ENCODE measurements around the gene ANKRD13D. TPM values are rescaled to one million over a fixed set of nuclear protein-coding genes. Genes with fewer than 3 reads are reported as not detected.

ANKRD13D gene
- total RNA-seq, 1 donor = 34.4 TPM

DNA sequence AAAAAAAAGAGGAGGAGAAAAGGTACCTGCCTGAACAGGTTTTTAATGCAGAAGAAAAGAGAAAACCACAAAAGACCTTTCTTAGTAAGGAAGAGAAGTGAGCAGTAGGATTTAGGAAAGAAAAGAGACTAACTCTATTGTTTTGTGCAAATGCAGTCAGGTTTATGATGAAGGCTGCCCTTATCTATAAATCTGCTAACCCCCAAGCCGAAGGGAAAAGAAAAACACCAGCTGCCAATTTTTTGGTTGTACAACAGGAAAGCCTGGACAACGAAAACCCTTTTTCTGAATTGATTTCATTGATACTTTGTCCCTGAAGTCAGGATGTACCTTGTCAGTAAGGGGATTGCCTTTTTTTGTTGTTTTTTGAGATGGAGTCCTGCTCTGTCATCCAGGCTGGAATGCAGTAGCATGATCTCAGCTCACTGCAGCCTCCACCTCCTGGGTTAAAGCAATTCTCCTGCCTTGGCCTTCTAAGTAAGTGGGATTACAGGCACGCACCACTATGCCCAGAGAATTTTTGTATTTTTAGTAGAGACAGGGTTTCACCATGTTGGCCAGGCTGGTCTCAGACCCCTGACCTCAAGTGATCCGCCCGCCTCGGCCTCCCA, 43.1 kb downstream of the ANKRD13D start:
- Histone ChIP-seq H3K4me2 (ENCODE audit: insufficient read depth, low read length) (no peak overlapping the region), H3K9me3 (ENCODE audit: low read depth, low read length) (no peaks in the 10 kb centered on the region), H2AFZ (ENCODE audit: low read length) (no peak overlapping the region), H3K36me3 (ENCODE audit: insufficient read depth, low read length) (peaks cover under 1% of the 10 kb centered on the region), H4K20me1 (ENCODE audit: insufficient read depth, low read length) (no peaks in the 10 kb centered on the region), H3K4me3 (ENCODE audit: insufficient read depth, low read length) (no peak overlapping the region), H3K27ac (ENCODE audit: low read depth, low read length) (no peak overlapping the region), H3K79me2 (ENCODE audit: insufficient read depth, low read length) (no peaks in the 10 kb centered on the region), H3K27me3 (ENCODE audit: insufficient read depth, low read length) (no peaks in the 10 kb centered on the region), H3K4me1 (ENCODE audit: insufficient read depth, low read length) (no peaks in the 10 kb centered on the region)
- DNase-seq (ENCODE audit: insufficient read length, low spot score, missing footprints) = no peak
- TF ChIP-seq, protein P1, sequence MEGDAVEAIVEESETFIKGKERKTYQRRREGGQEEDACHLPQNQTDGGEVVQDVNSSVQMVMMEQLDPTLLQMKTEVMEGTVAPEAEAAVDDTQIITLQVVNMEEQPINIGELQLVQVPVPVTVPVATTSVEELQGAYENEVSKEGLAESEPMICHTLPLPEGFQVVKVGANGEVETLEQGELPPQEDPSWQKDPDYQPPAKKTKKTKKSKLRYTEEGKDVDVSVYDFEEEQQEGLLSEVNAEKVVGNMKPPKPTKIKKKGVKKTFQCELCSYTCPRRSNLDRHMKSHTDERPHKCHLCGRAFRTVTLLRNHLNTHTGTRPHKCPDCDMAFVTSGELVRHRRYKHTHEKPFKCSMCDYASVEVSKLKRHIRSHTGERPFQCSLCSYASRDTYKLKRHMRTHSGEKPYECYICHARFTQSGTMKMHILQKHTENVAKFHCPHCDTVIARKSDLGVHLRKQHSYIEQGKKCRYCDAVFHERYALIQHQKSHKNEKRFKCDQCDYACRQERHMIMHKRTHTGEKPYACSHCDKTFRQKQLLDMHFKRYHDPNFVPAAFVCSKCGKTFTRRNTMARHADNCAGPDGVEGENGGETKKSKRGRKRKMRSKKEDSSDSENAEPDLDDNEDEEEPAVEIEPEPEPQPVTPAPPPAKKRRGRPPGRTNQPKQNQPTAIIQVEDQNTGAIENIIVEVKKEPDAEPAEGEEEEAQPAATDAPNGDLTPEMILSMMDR (IDR thresholded peaks at IDR 0.05; ENCODE audit: extremely low read depth, low read depth, low read length) = no peak

GRCh38 chr11:67337257-67337656, 48.2 kb downstream of the ANKRD13D start:
- H3K27me3 ChIP-seq (ENCODE audit: insufficient read depth, low read length) = no peaks in the 10 kb centered on the region
- H2AFZ ChIP-seq (ENCODE audit: low read length) = no peak overlapping the region
- no peak for DNase-seq (ENCODE audit: insufficient read length, low spot score, missing footprints)
- peaks cover 3% of the 10 kb centered on the region for H3K36me3 ChIP-seq (ENCODE audit: insufficient read depth, low read length)
- no peaks in the 10 kb centered on the region for H3K79me2 ChIP-seq (ENCODE audit: insufficient read depth, low read length)
- H4K20me1 ChIP-seq (ENCODE audit: insufficient read depth, low read length) = no peaks in the 10 kb centered on the region
- TF ChIP-seq, protein P1 (IDR thresholded peaks at IDR 0.05; ENCODE audit: extremely low read depth, low read depth, low read length) = no peak
- H3K4me2 ChIP-seq (ENCODE audit: insufficient read depth, low read length) = no peak overlapping the region
- H3K27ac ChIP-seq (ENCODE audit: low read depth, low read length) = no peak overlapping the region
- no peak overlapping the region for H3K4me3 ChIP-seq (ENCODE audit: insufficient read depth, low read length)
- no peaks in the 10 kb centered on the region for H3K9me3 ChIP-seq (ENCODE audit: low read depth, low read length)
- H3K4me1 ChIP-seq (ENCODE audit: insufficient read depth, low read length) = no peaks in the 10 kb centered on the region

DNA sequence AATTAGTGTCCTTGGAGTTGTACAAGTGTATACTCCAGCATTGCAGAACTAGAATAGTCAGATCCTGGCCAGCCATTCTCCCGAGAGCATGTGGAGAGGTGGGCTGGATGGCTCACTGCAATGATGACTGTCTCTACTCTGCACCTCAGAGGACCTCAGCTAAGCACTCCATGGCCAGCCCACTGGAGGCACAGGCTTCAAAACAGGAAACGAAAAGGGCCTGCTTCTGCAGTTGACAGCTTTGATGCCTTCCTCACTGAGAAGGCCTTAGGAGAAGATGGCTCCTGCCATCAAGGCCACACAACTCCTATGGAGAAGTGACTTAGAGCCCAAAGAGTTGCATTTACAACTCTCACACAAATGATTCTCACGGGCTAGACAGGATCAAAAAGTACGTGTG, 55.2 kb downstream of the ANKRD13D start:
- TF ChIP-seq, protein P1 (IDR thresholded peaks at IDR 0.05; ENCODE audit: extremely low read depth, low read depth, low read length) = no peak
- no peaks in the 10 kb centered on the region for H3K79me2 ChIP-seq (ENCODE audit: insufficient read depth, low read length)

GRCh38 chr11:67345247-67345919, 56.3 kb downstream of the ANKRD13D start:
- H3K79me2 ChIP-seq (ENCODE audit: insufficient read depth, low read length) = no peaks in the 10 kb centered on the region
- H3K36me3 ChIP-seq (ENCODE audit: insufficient read depth, low read length) = no peaks in the 10 kb centered on the region

More for the DNA sequence above, 55.2 kb downstream of the ANKRD13D start:
- no peaks in the 10 kb centered on the region for H3K9me3 ChIP-seq (ENCODE audit: low read depth, low read length)
- no peaks in the 10 kb centered on the region for H3K36me3 ChIP-seq (ENCODE audit: insufficient read depth, low read length)
- H2AFZ ChIP-seq (ENCODE audit: low read length) = no peak overlapping the region
- H3K4me1 ChIP-seq (ENCODE audit: insufficient read depth, low read length) = peaks cover 23% of the 10 kb centered on the region
- DNase-seq (ENCODE audit: insufficient read length, low spot score, missing footprints) = no peak
- peaks cover 3% of the 10 kb centered on the region for H4K20me1 ChIP-seq (ENCODE audit: insufficient read depth, low read length)
- H3K27me3 ChIP-seq (ENCODE audit: insufficient read depth, low read length) = no peaks in the 10 kb centered on the region
- H3K4me2 ChIP-seq (ENCODE audit: insufficient read depth, low read length) = no peak overlapping the region
- H3K27ac ChIP-seq (ENCODE audit: low read depth, low read length) = no peak overlapping the region
- H3K4me3 ChIP-seq (ENCODE audit: insufficient read depth, low read length) = no peak overlapping the region

More at GRCh38 chr11:67345247-67345919, 56.3 kb downstream of the ANKRD13D start:
- Histone ChIP-seq H3K27ac (ENCODE audit: low read depth, low read length) (no peak overlapping the region), H3K4me1 (ENCODE audit: insufficient read depth, low read length) (peaks cover 28% of the 10 kb centered on the region), H3K9me3 (ENCODE audit: low read depth, low read length) (no peaks in the 10 kb centered on the region), H3K4me2 (ENCODE audit: insufficient read depth, low read length) (no peak overlapping the region), H4K20me1 (ENCODE audit: insufficient read depth, low read length) (peaks cover 3% of the 10 kb centered on the region), H3K4me3 (ENCODE audit: insufficient read depth, low read length) (no peak overlapping the region), H3K27me3 (ENCODE audit: insufficient read depth, low read length) (no peaks in the 10 kb centered on the region), H2AFZ (ENCODE audit: low read length) (no peak overlapping the region)
- DNase-seq (ENCODE audit: insufficient read length, low spot score, missing footprints) = no peak
- TF ChIP-seq, protein P1 (IDR thresholded peaks at IDR 0.05; ENCODE audit: extremely low read depth, low read depth, low read length) = no peak

Data from osteoblast (primary cell).